Measurements from ENCODE around the gene DDX24.

The DDX24 gene

DNA sequence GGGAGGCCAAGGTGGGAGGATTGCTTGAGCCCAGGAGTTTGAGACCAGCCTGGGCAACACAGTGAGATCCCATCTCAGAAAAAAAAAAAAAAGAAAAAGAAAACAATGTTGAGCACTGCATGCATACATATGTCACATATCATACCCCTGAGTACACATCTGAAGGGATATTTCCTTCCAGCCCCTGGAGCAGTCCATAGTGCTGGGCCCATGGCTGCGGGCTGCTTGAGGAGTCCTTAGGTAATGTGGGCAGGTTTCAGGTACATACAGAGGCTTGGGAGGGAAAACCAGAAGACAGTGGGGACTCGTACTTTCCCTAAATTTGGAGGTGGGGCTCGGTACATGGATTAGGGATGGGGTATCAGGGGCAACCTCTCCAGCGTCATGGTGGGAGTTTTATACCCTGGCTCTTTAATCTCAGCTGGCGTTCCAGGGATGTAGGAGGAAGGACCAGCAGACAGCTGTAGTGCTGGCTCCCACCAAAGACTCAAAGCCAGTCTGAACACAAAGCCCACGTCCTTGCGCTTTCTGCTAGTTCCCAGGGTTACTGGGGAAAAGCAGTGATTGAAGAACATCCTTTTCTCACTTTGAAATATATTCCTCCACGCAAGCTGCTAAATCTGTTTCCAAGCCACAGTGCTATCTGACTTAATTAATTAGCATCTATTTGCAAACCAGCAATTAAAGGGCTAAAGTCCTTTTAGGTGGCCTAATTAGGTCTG lies 49.7 kb downstream of the DDX24 start:
- no peak for DNase-seq (ENCODE audit: low spot score)

DNA sequence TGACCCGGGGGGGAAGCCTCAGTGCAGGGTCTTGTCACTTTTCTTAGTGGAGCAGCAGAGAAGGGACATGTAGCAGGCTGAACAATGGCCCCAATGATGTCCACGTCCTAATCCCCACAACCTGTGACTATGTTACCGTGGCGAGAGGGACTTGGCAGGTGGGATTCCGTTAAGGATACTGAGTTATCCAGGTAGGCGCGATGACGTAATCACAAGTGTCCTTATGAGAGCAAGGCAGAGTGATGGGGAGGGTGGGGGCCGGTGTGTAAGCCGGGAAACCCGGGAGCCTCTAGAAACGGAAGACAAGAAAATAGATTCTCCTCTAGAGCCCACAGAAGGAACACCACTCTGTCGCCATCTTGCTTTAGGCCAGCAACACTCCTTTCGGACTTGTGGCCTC lies 50.4 kb downstream of the DDX24 start:
- DNase-seq (ENCODE audit: low spot score): no peak

DNA sequence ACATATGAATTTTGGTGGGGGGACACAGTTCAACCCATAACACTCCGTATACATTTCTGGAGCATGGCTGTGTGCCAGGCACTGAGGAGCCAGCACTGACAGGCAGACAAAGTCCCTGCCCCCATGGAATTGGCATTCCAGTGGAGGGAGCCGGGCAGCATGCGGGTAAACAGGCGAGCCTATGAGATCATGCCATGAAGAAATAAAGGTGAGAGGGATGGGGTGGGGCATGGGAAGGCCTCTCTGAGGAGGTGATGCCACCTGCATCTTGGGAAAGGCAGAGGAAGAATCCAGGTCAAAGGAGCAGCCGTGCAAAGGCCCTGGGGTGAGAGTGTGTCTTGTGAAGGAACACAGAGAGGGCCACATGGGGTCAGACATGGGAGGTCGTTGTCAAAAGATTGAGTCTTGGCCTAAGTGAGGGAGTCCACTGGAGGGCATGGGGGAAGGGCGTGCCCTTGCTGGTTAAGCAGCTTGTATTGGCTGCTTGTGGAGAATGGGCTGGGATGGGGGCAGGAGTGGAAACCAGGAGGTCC lies 51.3 kb downstream of the DDX24 start:
- no peak for DNase-seq (ENCODE audit: low spot score)

DNA sequence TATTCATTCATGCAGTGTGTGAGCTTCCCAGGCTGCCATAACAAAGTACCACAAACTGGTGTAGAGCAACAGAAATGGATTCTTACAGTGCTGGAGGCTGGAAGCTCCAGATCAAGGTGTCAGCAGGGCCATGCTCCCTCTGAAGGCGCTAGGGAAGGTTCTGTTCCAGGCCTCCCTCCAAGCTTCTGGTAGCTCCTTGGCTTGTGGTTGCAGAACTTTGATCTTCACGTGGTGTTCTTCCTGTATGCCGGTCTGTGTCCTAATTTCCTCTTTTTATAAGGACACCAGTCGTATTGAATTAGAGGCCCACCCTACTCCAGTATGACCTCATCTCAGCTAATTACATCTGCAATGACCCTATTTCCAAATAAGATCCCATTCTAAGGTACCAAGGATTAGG lies 51.7 kb downstream of the DDX24 start:
- DNase-seq (ENCODE audit: low spot score): no peak

DNA sequence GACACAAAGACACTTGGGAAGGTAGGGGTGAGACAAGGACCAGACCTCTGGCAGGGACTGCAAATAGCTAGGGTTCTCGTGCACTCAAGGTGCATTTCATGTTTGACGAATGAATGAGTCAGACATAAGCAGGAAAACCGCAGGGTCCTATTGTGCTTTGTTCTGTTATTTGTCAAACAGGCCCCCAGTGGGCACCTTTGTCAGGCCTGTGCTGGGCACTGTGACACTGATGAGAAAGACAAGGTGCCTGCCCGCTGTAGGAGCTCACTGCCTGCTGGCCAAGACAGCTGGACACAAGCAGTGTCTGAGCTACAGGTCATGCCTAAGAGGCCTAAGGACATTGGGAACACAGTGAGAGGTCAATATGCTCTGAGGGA lies 52.6 kb downstream of the DDX24 start:
- DNase-seq (ENCODE audit: low spot score): no peak

DNA sequence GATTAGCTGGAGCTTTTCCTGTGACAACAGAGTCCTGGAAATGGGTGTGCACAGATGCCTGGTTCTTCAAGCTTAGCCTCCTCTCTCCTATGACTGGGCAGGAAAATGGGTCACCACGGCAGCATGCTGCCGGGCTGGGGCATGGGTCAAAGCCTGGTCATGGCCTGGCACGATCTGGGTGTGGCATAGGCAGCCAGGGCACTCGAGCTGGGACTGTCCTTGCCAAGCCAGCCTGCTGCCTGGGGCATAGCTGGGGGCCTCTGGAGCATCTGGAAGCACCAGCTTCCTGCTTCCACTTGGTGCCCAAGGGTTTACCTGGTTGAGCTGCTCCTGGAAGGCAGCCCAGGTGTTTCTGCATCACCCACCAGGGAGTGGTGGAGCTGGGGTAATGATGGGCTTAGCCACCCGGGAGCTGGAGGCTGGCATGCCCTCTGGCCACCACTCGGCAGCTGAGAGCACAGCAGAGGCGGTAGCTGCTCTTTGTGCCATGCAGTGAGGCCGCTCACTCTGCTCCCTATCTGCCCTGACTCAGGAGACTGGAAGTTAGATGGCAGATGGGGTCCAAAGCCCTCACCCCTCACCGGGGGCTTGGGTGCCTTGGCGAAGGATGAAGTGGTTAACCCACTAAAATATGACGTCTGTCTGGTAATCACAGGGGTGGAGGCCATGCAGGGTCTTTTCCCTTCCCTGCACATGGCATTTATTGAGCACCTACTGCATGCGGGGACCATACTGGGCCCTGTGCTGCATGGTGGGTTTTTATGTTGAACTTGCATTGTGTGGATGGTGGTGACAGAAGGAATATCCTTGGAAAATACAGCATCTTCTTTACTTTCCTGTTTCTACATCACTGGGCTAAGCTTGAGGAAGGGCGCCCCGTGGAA lies 53.2 kb downstream of the DDX24 start:
- no peak for DNase-seq (ENCODE audit: low spot score)

DNA sequence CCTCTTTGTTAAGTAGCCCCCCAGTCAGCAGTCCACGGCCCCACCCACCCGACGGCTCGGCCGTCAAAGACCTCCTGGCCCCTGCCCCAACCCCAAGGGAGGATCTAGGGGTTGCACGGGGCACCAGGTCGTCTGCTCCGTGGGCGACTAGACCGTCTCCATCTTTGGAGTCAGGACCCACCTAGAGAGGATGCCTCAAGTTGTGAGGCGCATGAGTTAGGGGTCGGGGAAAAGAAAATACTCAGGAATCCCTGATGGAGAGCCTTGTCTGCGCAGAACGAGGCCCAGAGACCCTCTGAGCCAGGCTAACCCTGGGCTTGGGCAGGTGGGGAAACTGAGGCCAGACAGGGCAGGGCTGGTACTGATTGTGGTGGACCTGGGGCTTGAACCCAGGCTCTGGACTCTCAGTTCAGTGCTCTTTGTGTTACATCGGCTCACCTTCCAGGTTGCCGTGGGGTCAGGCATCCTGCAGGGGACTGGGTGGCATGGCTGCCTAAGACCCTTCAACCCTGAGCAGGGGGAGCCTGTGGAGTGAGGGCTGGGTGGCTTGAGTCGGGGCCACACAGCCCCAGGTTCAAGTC lies 54.0 kb downstream of the DDX24 start:
- DNase-seq (ENCODE audit: low spot score): no peak

DNA sequence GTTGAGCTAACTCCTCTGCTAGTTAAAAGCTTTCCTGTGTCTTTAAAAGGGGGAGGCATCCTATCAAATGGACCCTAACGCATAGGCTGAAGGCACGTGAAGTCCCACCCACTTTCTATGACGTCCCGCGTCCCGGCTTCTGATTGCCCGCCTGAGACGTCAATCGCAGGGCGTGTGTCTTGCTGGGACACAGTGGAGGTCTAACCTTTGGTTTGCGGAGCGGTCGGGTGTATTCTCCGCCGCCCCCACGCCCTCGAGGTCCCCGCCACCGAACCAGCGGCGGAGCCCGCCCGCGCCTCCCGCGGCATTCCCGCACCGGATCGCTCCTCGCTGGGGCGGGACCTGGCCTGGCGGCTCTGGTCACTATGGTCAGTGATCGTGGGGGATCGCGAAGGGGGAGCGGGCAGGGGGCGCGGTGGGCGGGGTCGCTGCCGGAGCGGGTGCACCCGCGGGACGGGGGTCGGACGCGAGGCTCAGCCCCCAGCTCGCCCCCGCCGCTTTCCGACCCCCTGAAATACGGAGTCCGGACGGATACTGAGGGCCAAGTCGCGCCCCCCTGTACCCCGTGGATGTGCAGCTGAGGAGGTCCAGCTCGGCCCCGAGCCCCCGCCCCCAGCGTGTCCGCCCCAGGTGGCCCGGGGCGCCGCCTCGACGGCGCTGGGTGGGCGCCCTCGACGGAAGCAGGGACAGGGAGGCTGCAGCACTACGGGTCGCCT lies 54.7 kb downstream of the DDX24 start, which contains the start of gene OTUB2:
Gene OTUB2, plus strand, starts transcription at position 168 of the 716 bp plus-strand sequence. Its CDS starts 198 bp downstream, at position 366.
- peak; percentile 99 for DNase-seq (ENCODE audit: low spot score)

DNA sequence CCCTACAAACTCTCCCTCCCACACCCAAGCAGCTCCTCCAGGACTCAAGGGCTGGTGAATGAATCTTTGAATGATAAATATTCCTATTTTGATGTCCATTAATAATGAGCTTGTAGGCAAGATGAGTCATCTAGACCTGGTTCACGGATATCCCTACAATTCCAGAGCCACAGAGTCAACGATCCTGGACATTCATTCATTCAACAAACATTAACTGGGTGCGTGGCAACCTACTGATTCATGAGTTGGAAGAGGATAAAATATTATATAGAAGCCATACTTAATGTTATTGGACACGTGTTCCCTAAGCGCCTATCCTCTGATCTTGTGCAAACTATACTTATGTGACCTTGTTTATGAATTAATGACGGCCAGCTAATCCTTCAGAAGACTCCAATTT lies 55.3 kb downstream of the DDX24 start:
- no peak for DNase-seq (ENCODE audit: low spot score)

DNA sequence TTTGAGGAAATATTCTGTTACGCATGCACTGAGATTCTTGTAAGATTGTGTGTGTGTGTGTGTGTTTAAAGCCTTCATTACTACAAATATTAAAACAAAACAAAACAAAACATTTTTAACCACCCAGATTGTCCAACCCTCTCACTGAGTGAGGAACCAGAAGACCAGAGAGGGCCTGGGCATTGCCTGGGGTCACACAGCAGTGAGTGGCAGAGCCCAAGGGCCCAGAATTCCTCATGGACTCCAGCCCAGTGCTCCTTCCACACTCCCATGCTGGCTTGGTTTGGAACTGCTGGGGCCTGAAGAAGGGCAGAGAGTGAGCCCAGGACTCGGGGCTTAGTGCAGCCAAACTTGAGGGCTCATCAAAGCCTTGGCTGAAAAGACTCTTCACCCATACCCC lies 56.5 kb downstream of the DDX24 start:
- DNase-seq (ENCODE audit: low spot score): no peak

DNA sequence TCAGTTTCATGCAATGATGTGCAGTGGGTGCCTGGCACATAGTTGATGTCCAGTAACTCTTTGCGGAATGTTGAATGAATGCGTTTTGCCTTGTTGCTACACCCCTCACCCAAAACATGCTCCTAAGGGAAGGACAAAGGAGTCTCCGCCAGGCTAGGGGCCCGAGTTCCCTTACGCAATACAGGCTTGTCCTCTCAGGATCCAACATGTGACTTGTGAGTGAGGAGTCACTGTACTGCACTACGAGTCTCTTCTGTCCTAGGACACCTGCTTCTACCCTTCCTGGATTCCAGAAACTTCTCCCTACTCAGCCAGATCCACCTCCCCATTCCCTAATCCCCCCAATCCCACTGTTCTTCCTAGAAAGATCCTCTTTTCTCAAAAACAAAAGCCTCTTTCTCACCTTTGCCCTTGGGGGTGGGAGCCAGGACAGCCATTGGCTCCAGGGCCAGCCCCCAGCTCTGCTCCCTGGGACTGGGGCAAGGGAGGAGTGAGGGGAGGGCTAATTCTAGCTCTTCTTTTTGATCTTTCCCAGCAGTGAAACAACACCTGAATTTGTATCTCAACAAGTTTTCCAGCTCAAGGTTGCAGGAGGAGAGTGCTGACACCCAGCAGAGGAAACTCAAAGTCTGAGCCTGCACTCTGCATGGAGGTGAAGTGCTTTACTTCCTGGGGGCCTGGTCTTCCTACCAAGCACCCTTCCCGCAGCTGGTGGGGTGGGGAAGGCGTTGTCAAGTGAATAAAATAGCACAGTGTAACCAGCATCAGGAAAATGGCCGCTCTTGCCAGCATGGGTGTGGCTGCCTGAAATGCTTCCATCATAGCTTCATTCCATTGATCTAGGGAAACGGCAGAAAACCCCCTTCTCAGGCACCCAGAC lies 58.2 kb downstream of the DDX24 start:
- DNase-seq (ENCODE audit: low spot score): no peak

DNA sequence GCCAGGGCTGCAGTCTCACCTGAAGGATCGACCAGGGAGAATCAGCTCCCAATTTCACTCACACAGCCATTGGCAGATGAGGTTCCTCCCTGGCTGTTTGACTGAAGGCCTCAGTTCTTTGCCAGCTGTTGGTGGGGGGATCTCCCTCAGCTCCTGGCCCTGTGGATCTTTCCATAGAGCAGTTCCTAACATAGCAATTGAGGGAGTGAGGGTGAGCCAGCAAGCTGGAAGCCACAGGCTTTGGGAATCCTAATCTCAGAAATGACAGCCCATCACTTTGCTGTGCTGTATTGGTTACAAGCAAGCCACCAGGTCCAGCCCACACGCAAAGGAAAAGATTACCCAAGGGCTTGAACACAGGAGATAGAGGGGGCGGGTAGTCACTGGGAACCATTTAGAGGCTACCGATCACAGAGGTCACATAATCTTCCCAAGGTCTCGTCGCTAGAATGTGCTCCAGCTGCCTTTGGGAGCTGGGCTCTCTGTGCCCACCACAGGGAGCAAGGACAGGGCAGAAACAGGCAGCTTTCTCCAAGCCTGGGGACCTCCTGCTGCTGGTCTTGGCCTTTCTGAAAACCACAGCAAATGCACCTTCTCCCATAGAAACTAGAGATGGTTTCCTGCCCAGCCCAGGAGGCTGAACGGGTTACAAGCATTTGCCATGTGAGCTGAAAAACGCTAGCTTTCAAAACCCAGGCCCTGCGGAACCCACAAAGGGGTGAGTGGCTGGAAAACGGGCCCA lies 59.4 kb downstream of the DDX24 start:
- no peak for DNase-seq (ENCODE audit: low spot score)

DNA sequence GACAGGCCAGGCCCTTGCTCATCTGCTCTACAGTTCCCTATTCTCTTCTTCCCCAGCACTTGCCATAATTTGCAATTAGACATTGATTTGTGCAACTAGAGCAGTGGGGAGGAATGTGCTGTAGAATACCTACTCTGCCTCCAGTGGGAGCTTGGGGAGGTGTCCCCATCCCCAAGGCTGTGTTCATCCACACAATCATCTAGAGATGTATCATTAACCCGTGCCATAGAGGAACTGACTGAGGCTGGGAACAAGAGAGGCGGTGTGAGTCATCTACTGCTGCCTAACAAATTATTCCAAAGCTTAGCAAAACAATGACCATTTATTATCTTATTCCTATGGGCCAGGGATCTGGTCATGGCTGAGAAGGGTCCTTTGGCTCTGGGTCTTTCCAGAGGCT lies 60.0 kb downstream of the DDX24 start:
- DNase-seq (ENCODE audit: low spot score): no peak

DNA sequence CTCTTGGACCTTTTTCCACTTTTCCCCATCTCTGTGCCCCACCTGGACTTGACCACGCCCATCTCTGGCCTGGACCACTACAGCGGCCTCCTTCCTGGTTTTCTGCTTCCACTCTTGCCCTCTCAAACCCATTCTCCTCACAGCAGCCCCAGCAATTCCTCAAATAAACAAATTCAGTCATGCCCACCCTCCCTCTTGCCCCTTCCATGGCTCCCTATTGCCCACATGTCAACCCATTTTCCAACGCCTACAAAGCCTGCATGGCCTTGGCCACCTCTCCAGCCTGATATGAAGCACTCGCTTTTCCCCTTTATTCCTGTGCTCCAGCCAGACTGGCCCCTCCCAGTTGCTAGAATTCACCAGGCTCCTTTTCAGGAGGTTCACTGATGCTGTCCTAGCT lies 60.7 kb downstream of the DDX24 start:
- no peak for DNase-seq (ENCODE audit: low spot score)

DNA sequence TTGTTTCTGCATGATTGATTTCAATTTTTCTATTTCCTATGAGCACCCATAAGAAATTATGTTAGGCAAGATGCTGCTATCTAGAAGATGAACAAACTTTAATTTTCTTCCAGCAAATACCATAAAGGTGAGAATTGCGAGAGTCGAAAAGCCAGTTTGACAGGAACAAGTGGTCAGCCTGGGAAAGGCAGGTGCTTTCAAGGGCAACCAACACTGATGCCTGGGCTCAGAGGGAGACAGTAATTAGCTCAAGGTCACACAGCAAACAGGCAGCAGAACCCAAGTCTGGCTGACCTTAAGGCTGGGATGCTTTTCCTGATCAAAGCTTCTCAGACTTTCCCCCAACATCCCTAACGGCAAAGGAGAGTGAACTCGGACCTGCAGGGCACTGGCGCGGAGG lies 61.7 kb downstream of the DDX24 start:
- no peak for DNase-seq (ENCODE audit: low spot score)

DNA sequence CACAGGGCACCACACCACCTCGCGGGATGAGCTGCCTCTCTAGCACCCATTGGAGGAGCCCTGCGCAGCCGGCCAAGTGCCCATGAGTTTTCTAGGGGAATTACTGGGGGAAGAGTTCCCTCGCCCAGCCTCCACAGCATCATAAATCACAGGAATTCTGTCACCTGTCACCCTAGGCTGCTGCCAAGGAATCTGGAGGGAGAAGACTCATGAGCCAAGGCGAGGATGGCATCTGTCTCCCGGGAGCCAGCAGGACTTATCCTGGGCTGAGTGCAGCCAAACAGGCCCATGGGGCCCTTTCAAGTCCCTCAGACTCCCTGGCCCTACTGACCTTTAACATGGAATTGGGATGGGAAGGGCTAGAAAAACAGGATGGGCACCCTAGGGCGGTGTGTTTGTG lies 62.7 kb downstream of the DDX24 start:
- no peak for DNase-seq (ENCODE audit: low spot score)

DNA sequence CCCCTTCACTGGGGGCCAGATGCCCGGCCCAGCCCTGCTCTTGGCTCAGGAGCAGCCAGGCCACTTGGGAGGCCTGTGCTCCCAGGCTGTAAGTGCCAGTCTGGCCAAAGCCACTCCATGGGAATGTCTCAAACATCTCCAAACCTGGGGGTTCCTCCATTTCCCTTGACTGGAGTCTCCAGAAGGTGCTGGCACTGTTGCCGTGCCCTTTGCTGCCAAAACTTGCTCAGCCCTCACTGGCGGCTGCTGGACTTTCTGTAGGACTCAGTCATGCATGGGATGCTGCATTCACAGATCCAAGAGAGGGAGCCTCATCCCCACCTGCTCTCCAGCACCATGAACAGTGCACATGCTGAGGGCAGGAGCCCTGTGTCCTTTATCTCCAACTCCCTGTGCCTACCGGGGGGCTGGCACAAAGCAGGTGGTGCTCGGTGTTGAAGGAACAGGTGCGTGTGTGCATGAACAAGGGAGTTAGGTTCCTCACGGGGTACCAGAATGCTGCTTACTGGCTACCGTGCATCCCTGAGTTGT lies 64.5 kb downstream of the DDX24 start:
- no peak for DNase-seq (ENCODE audit: low spot score)

DNA sequence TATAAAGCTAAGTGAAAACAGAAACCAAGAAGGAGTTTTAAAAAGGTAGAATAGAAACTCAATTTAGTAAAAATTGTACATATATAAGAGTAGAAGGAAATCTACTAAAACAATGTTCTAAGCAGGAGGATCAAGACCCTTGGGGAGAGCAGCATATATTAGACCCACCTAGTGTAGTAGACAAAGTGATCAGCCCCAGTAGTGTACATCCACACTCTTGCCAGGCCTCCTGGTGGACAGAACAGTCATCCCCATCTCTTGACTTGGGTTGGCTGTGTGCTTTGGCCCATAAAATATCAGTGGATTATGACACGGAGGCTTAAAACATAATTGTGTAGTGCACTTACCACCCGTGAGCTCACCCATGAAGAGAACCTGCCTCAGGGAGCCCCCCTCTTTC lies 65.8 kb downstream of the DDX24 start:
- no peak for DNase-seq (ENCODE audit: low spot score)

DNA sequence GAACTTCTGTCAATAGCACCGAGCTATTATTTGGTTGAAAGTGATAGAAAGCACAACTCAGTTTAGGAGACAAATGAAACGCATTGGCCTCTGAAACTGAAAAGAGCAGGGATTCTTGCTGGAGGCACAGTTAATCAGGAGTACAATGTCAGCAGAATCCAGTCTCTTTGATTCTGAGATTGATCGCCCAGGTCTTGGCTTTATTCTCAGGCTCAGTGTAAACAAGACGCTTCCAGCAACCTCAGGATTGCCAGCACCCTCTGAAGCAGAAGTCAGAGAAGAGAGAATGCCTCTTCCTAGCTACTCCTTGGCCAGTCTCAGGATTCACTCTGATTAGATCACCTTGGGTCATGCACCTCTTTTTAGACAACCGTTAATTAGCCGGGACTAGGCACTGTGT lies 66.6 kb downstream of the DDX24 start:
- DNase-seq (ENCODE audit: low spot score): no peak

DNA sequence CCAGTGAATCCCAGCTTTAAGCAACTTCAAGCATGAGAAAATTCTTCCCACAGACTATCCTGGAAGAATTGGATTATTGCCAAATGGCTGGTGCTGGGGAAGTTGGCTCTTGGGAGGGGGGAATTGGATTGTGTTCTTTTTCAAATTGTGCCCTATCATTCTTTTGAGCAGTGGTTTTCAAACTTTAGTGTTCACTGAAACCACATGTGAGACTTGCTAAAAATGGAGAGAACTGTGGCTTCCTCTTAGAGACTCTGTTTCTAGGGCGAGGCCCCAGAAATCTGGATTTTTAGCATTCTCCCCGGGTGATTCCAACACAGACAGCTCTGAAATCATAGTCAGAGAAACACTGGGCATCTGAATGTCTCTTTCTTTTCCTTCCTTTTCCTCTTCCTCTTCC lies 69.2 kb downstream of the DDX24 start:
- no peak for DNase-seq (ENCODE audit: low spot score)

Measured in globus pallidus (tissue), 1 donor.